Measurements from ENCODE around the gene KYNU.

DNA sequence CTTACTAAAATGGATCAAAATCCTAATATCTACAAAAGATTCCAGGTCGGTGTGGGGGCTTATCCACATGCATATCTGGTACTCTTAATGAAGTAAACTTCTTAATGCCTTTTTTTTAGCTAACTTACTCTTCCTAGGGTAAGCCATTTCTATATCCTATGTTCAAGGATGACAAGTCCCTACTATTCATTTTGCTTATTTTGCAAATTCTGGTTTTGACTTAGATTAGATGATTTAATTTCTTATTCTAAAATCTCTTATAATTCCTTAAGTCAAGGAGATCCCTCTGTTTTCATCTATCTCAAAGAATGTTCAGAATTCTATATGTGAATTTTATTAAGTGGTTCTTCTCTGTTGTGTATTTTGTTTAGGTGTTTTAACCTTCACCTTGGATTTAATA is 79.7 kb downstream of the KYNU start:
- TF ChIP-seq CTCF (IDR thresholded peaks at IDR 0.05) (no peak), POLR2A (IDR thresholded peaks at IDR 0.05) (no peak), POLR2AphosphoS5 (IDR thresholded peaks at IDR 0.05) (no peak)
